Measurements from ENCODE around the gene PLCB2. TPM values are rescaled to one million over a fixed set of nuclear protein-coding genes. Genes with fewer than 3 reads are reported as not detected.

Gene PLCB2
- total and polyA plus RNA-seq, 12 donors: 2.5 to 100 (median 24.3) TPM

GRCh38 chr15:40298216-40298935 lies 9.4 kb downstream of the PLCB2 start:
- no peak overlapping the region for H3K27ac ChIP-seq
- no peaks in the 10 kb centered on the region for H3K36me3 ChIP-seq (replicated peaks in 1 of 2)
- no peaks in the 10 kb centered on the region for H3K9me3 ChIP-seq (replicated peaks in 1 of 3)
- no peak for DNase-seq
- H3K4me1 ChIP-seq (replicated peaks in 1 of 2): no peaks in the 10 kb centered on the region
- no peak for TF ChIP-seq CTCF (IDR thresholded peaks at IDR 0.05)
- no peak for TF ChIP-seq POLR2A (IDR thresholded peaks at IDR 0.05)
- 92 to 97% (median 95%) methylated on average over 9 to 17 of the region's 17 CpGs for WGBS, 4 donors
- H3K27me3 ChIP-seq: no peaks in the 10 kb centered on the region
- intact Hi-C loops (cut with DNase I): no loop called here
- no peak overlapping the region for H3K4me3 ChIP-seq

GRCh38 chr15:40297356-40297755 lies 10.4 kb downstream of the PLCB2 start:
- Histone ChIP-seq H3K9me3 (replicated peaks in 1 of 3) (no peaks in the 10 kb centered on the region), H3K4me3 (no peak overlapping the region), H3K4me1 (replicated peaks in 1 of 2) (no peaks in the 10 kb centered on the region), H3K27me3 (no peaks in the 10 kb centered on the region), H3K36me3 (replicated peaks in 1 of 2) (no peaks in the 10 kb centered on the region), H3K27ac (no peak overlapping the region)
- WGBS, 4 donors: 84 to 92% (median 90%) methylated on average over 9 to 10 of the region's 10 CpGs
- no peak for DNase-seq
- TF ChIP-seq CTCF (IDR thresholded peaks at IDR 0.05) (no peak), POLR2A (IDR thresholded peaks at IDR 0.05) (no peak)
- intact Hi-C loops (cut with DNase I): no loop called here

GRCh38 chr15:40296561-40297230 lies 11.0 kb downstream of the PLCB2 start:
- WGBS, 4 donors: 85 to 93% (median 90%) methylated on average over 5 of the region's 5 CpGs
- no peaks in the 10 kb centered on the region for H3K4me1 ChIP-seq (replicated peaks in 1 of 2)

More at GRCh38 chr15:40296561-40297230, 11.0 kb downstream of the PLCB2 start:
- no peak for DNase-seq
- Histone ChIP-seq H3K36me3 (replicated peaks in 1 of 2) (no peaks in the 10 kb centered on the region), H3K9me3 (replicated peaks in 1 of 3) (no peaks in the 10 kb centered on the region), H3K4me3 (no peak overlapping the region), H3K27ac (no peak overlapping the region), H3K27me3 (peaks cover 2% of the 10 kb centered on the region)
- no peak for TF ChIP-seq POLR2A (IDR thresholded peaks at IDR 0.05)
- TF ChIP-seq CTCF (IDR thresholded peaks at IDR 0.05): no peak
- intact Hi-C loops (cut with DNase I): no loop called here
